Ovary (tissue), 9 donors: ENCODE results near the gene PHF21B. TPM values are rescaled to one million over a fixed set of nuclear protein-coding genes. Genes with fewer than 3 reads are reported as not detected.
"Not testable (repeated sequence)": the region's sequence is repeated elsewhere in the genome, so short reads cannot be mapped to it uniquely, and the experiment has no call there.

Source experiments
- DNase-seq, 5 donors: peaks; one replicate each; pipeline ENCODE4 v3.0.0-alpha.2; 2019 to 2020
- H3K27ac ChIP-seq, 2 donors: fragments of 200-600 bp; one replicate each; pipeline versions ENCODE4 v1.5.1 to v1.8.0; 2019 to 2022
- H3K27me3 ChIP-seq: fragments of 200-600 bp; one replicate; pipeline ENCODE4 v1.8.0; 2022
- H3K36me3 ChIP-seq: fragments of 200-600 bp; sonication (generic); one replicate; pipeline ENCODE4 v1.5.1; 2019
- H3K4me1 ChIP-seq: one replicate; pipeline ENCODE4 v1.8.1; 2013; ENCODE audit warnings: mild to moderate bottlenecking, moderate library complexity; ENCODE audit not compliant: insufficient read depth
- H3K4me3 ChIP-seq: fragments of 200-600 bp; sonication (generic); one replicate; pipeline ENCODE4 v1.5.1; 2017
- H3K9me3 ChIP-seq, 2 donors: fragments of 200-600 bp in 1 of 2; sonication (generic) in 1 of 2; one replicate each; pipeline versions ENCODE4 v1.5.1 to v1.8.1; 2013 to 2019; ENCODE audit warnings: mild to moderate bottlenecking in 1 of 2, moderate library complexity in 1 of 2
- EP300 ChIP-seq: sonication (generic); formaldehyde crosslinking; IDR thresholded peaks from one replicate; pipeline ENCODE4 v1.6.1; 2017; ENCODE audit warnings: antibody characterized with exemption
- POLR2A ChIP-seq: fragments of 450-650 bp; IDR thresholded peaks from one replicate; pipeline ENCODE4 v1.6.1; 2017; ENCODE audit warnings: antibody characterized with exemption, mild to moderate bottlenecking, moderate library complexity
- WGBS, 3 donors: extraction: QIAGEN DNeasy Blood & Tissue Kit in 1 of 3; methylation state at CpG; one replicate each; pipeline versions ENCODE4 v1.1.5 to v1.1.7; 2013 to 2017; 5-methylcytosine and 5-hydroxymethylcytosine counted together
- intact Hi-C, 4 donors: fragments of 100-400 bp; cut with DNase I; formaldehyde crosslinking; loops; one replicate each; pipeline versions ENCODE4 v1.11.0 to v1.15.1; 2022 to 2023
- polyA plus RNA-seq, 2 donors: library from polyadenylated mRNA; stranded (reverse); fragments of 200-250 nt in 1 of 2; fragments of 350-450 nt in 1 of 2; fragmentation: Illumina TruSeq in 1 of 2; extraction: RNeasy Lipid Tissue Mini Kit (QIAGEN cat#74804) in 1 of 2; gene quantifications; one replicate each; pipeline ENCODE4 v1.2.3, GENCODE V29; 2013 to 2014
- total RNA-seq, 7 donors: library from RNA; depleted of rRNA in 2 of 7; stranded (reverse); fragments of >200 nt in 2 of 7; fragmentation: NEBNext Ultra II Directional in 3 of 7; extraction: Animal tissue kit (Norgen Biotek cat#: 25700) in 3 of 7; gene quantifications; one replicate each; pipeline versions ENCODE4 v1.1.0 to v1.2.4, GENCODE V29; 2016 to 2023
- TF ChIP-seq, protein P1 (sequence below), 3 donors: fragments of 450-650 bp in 2 of 3; fragments of 200-600 bp in 1 of 3; IDR thresholded peaks; one replicate each; pipeline versions ENCODE4 v1.5.1 to v1.8.0; 2016 to 2022; ENCODE audit warnings: antibody characterized with exemption in 3 of 3, mild to moderate bottlenecking in 1 of 3
- donor health status: DM: no; HTN: no; CAD: no; lungs with moderate emphysema.
- donor health status: DM: no; HTN: no; CAD: no.
- donor health status: Bipolar disorder and iron deficiency.
- donor health status: DM: yes; HTN: yes; CAD: no.
- donor health status: DM: no; HTN: no; CAD: no.
- donor health status: DM: yes; HTN: yes; CAD: no.

Gene PHF21B
- total and polyA plus RNA-seq, 9 donors = 0.95 to 10.7 (median 6.4) TPM

GRCh38 chr22:44862281-44862680, 147.5 kb downstream of the PHF21B start:
- H3K9me3 ChIP-seq = no peaks in the 10 kb centered on the region
- no peak for DNase-seq
- no peaks in the 10 kb centered on the region for H3K27me3 ChIP-seq
- no peak overlapping the region for H3K27ac ChIP-seq
- intact Hi-C loops = no loop called here
- no peaks in the 10 kb centered on the region for H3K36me3 ChIP-seq
- H3K4me1 ChIP-seq = no peaks in the 10 kb centered on the region
- WGBS, 3 donors = 85 to 96% (median 89%) methylated on average over 11 of the region's 11 CpGs
- no peak overlapping the region for H3K4me3 ChIP-seq
- TF ChIP-seq EP300 = no peak
- no peak for TF ChIP-seq POLR2A
- TF ChIP-seq, protein P1, sequence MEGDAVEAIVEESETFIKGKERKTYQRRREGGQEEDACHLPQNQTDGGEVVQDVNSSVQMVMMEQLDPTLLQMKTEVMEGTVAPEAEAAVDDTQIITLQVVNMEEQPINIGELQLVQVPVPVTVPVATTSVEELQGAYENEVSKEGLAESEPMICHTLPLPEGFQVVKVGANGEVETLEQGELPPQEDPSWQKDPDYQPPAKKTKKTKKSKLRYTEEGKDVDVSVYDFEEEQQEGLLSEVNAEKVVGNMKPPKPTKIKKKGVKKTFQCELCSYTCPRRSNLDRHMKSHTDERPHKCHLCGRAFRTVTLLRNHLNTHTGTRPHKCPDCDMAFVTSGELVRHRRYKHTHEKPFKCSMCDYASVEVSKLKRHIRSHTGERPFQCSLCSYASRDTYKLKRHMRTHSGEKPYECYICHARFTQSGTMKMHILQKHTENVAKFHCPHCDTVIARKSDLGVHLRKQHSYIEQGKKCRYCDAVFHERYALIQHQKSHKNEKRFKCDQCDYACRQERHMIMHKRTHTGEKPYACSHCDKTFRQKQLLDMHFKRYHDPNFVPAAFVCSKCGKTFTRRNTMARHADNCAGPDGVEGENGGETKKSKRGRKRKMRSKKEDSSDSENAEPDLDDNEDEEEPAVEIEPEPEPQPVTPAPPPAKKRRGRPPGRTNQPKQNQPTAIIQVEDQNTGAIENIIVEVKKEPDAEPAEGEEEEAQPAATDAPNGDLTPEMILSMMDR (IDR thresholded peaks at IDR 0.05) = no peak

DNA sequence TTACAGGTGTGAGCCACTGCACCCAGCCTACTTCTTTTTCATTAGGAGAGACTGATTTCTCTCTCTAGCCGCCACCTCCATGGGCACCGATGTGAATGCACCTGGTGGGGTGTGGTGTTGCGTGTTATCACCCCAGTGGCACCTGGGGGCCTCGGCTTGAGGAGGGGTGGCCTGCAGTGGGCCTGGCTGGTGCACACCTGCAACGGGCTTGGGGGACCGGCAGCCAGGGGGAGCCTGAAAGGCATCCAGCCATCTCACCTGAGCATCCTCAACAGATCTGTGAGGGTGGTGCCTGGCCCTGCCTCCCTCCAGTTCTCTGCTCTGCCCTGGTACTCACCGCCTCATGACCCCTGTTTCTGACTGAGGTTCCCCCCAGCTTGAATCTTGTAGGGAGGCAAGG, 148.6 kb downstream of the PHF21B start:
- Histone ChIP-seq H3K4me1 (no peaks in the 10 kb centered on the region), H3K4me3 (no peak overlapping the region), H3K36me3 (no peaks in the 10 kb centered on the region), H3K27ac (no peak overlapping the region), H3K9me3 (no peaks in the 10 kb centered on the region), H3K27me3 (no peaks in the 10 kb centered on the region)
- DNase-seq = no peak
- 79 to 84% (median 80%) methylated on average over 7 of the region's 7 CpGs for WGBS, 3 donors
- TF ChIP-seq POLR2A (no peak), EP300 (no peak)
- TF ChIP-seq, protein P1 (IDR thresholded peaks at IDR 0.05) = no peak
- intact Hi-C loops = no loop called here

- 56 to 72% (median 68%) methylated on average over 6 of the region's 6 CpGs for WGBS, 3 donors
- Histone ChIP-seq H3K4me1 (no peaks in the 10 kb centered on the region), H3K27me3 (no peaks in the 10 kb centered on the region), H3K27ac (no peak overlapping the region), H3K4me3 (no peak overlapping the region), H3K36me3 (no peaks in the 10 kb centered on the region), H3K9me3 (no peaks in the 10 kb centered on the region)
- intact Hi-C loops = no loop called here
- TF ChIP-seq EP300 (no peak), POLR2A (no peak)
- TF ChIP-seq, protein P1 (IDR thresholded peaks at IDR 0.05) = no peak
- DNase-seq = no peak
These were observed 149.5 kb downstream of the PHF21B start for GRCh38 chr22:44860311-44860710.

- 90 to 93% (median 92%) methylated on average over 12 to 13 of the region's 13 CpGs for WGBS, 3 donors
- Histone ChIP-seq H3K9me3 (no peaks in the 10 kb centered on the region), H3K4me1 (no peaks in the 10 kb centered on the region), H3K27me3 (no peaks in the 10 kb centered on the region), H3K27ac (no peak overlapping the region), H3K4me3 (no peak overlapping the region), H3K36me3 (no peaks in the 10 kb centered on the region)
- intact Hi-C loops = no loop called here
- no peak for TF ChIP-seq EP300
- no peak for TF ChIP-seq POLR2A
- TF ChIP-seq, protein P1 (IDR thresholded peaks at IDR 0.05) = no peak
- DNase-seq = no peak
These were observed 150.2 kb downstream of the PHF21B start for GRCh38 chr22:44859641-44860040.

GRCh38 chr22:44858819-44859218, 151.0 kb downstream of the PHF21B start:
- H3K4me3 ChIP-seq, H3K9me3 ChIP-seq, H3K27ac ChIP-seq, H3K36me3 ChIP-seq, DNase-seq, H3K4me1 ChIP-seq, H3K27me3 ChIP-seq, intact Hi-C loops: not testable (repeated sequence)
- 54 to 73% (median 67%) methylated on average over 7 of the region's 7 CpGs for WGBS, 3 donors
